Activated naive CD4-positive, alpha-beta T cell treated with anti-CD3 and anti-CD28 coated beads, Interleukin-2, amount 10 ng/mL, durations not matched to agents 5 hours and 36 hours (primary cell): ENCODE results near the gene OR11A1. TPM values are rescaled to one million over a fixed set of nuclear protein-coding genes. Genes with fewer than 3 reads are reported as not detected.

ENCODE experiments used
- total RNA-seq, 2 experiments: library from RNA; stranded (reverse); gene quantifications; one replicate each; pipeline ENCODE4 v1.2.3, GENCODE V29; 2021

OR11A1 gene, protein sequence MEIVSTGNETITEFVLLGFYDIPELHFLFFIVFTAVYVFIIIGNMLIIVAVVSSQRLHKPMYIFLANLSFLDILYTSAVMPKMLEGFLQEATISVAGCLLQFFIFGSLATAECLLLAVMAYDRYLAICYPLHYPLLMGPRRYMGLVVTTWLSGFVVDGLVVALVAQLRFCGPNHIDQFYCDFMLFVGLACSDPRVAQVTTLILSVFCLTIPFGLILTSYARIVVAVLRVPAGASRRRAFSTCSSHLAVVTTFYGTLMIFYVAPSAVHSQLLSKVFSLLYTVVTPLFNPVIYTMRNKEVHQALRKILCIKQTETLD
- total RNA-seq = not detected

DNA sequence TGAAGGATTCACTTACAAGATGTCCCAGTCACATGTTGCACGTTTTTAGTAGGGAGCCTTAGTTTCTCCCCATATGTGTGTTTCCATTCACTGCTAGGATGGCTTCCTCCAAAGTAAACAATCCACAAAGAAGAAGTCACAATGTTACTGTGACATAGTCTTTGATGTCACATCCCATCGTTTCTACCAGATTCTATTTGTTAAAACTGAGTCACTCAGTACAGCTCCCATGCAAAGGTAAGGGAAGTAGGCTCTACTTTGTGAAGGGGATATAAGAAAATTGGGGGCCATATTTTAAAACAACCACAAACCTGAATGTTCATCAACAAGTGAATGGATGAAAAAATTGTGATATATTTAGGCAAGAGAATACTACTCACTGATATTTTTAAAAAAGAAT lies at the start of gene OR11A1, which contains the start of gene OR2H1:
Gene OR11A1 (minus strand): TSS at position 101 of the 400 bp plus-strand sequence. CDS start 29,430 bp downstream, outside the sequence.
Gene OR2H1 (plus strand): TSS at position 185 of the 400 bp plus-strand sequence. CDS start 4,615 bp downstream, outside the sequence.

DNA sequence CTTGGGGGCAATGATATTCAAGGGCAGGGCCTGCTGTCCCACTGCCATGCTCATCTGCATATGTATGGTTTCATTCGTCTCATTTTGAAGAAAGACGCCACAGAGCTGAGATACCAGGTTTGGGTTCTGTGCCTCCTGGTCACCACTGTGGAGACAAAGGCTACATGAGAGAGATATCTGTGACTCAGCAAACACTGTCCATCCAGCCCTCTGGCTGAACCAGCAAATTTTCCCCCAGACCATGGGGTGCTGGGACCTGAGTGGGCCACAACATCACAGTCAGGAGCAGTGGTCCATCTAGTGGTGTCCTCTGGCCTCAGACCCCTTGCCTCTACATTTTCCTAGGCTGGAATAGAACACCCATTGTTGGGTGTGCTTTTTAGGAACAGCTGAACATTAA lies 30.8 kb upstream of the OR11A1 start, which contains the start of gene MAS1L:
Gene MAS1L (minus strand): TSS at position 297 of the 400 bp plus-strand sequence. CDS start 54 bp downstream, at position 243.

DNA sequence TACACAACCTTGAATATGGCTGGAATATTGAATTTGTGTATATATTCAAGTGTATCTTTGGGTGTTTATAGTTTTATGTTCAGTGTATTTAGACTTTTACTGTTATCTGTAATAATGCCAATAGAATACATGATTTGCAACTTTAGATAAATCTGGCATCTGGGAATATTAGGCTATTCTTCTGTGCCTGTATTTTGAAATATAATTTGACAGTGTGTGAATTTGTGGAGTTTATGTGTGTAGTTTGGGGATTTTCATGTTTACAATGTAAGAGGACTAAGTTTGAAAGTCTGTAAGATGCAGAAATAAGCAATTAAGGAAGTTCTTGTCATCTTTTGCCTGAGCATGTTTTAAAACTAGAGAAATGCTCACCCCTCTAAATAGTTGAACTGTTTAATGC lies 17.9 kb downstream of the OR11A1 start, which contains the start of gene OR10C1:
Gene OR10C1 (plus strand): TSS at position 301 of the 400 bp plus-strand sequence. CDS start 710 bp downstream, outside the sequence.

DNA sequence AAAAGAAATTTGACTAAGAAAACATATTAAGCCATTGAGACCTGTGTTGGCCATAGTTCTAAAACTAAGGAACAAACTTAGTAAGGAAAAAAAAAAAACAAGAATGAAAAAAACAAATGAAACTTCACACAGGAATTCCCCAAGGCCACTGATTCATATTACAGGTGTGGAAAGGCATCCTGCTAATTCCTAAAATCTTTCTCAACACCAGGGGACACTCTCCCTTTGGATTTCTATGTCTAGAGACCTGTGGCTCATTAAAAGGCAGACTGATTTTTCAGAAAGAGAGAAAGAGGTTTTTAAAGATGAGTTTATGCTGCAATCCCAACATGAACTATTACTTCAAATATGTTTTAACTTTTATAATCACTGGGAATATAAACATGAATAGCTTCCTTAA lies 42.3 kb downstream of the OR11A1 start, which contains the start of gene OR12D1:
Gene OR12D1 (plus strand): TSS at position 341 of the 400 bp plus-strand sequence.

DNA sequence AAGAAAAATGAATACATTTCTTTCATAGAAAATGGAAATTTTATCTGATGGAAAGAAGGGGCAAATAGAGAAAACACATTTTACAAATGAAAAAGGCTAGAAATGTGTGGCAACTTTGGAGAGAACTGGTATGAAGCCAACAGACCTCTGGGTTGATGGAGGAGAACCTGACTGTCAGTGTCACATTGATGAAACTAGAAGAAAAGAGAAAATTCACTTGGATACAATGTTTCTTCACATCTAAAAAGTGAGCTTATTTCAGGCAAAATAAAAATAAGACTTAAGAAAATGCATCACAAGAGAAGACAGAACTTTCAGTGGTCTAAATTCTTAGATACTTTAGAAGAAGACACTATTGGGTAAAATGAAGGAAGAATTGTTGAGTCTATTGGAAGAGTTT lies 61.5 kb downstream of the OR11A1 start, which contains the start of gene OR12D2:
Gene OR12D2 (plus strand): TSS at position 301 of the 400 bp plus-strand sequence. CDS start 1,069 bp downstream, outside the sequence.

Other genes with a start within 250 kb of the OR11A1 start
- gene OR14J1, start 155.4 kb downstream of the OR11A1 start, total RNA-seq = not detected
- not detected for gene OR5V1, start 88.2 kb downstream of the OR11A1 start, total RNA-seq
- gene OR12D3, start 81.8 kb downstream of the OR11A1 start, total RNA-seq = not detected
- not detected for gene OR12D2, start 61.4 kb downstream of the OR11A1 start, total RNA-seq
- not detected for gene OR12D1, start 42.1 kb downstream of the OR11A1 start, total RNA-seq
- not detected for gene OR10C1, start 17.8 kb downstream of the OR11A1 start, total RNA-seq
- gene OR2H1, start 84 bp upstream of the OR11A1 start, total RNA-seq = not detected
- not detected for gene MAS1L, start 30.9 kb upstream of the OR11A1 start, total RNA-seq
- under 1 TPM; 0.65 to 0.68 TPM for gene UBD, start 102.7 kb upstream of the OR11A1 start, total RNA-seq
- gene OR2H2, start 128.1 kb upstream of the OR11A1 start, total RNA-seq = not detected
- gene GABBR1, start 176.1 kb upstream of the OR11A1 start, total RNA-seq = 10 to 100 TPM; 29.8 to 39.4 TPM
- not detected for gene MOG, start 200.0 kb upstream of the OR11A1 start, total RNA-seq
- gene ZFP57, start 224.1 kb upstream of the OR11A1 start, total RNA-seq = not detected